Ishikawa (cell line): Measurements from ENCODE around the gene FAM9C.

Source experiments
- CEBPB ChIP-seq: IDR thresholded peaks from 2 replicates; pipeline ENCODE4 v1.6.1; 2012
- CREB1 ChIP-seq: IDR thresholded peaks from 2 replicates; pipeline ENCODE4 v1.6.1; 2012; ENCODE audit warnings: low read depth
- EGR1 ChIP-seq: IDR thresholded peaks from 2 replicates; pipeline ENCODE4 v1.6.1; 2012
- EP300 ChIP-seq: IDR thresholded peaks from 2 replicates; pipeline ENCODE4 v1.6.1; 2012; ENCODE audit warnings: borderline replicate concordance
- FOXM1 ChIP-seq: IDR thresholded peaks from 2 replicates; pipeline ENCODE4 v1.6.1; 2012; ENCODE audit warnings: low read depth, borderline replicate concordance
- NFIC ChIP-seq: IDR thresholded peaks from 2 replicates; pipeline ENCODE4 v1.6.1; 2012
- RAD21 ChIP-seq: IDR thresholded peaks from 2 replicates; pipeline ENCODE4 v1.6.1; 2012; ENCODE audit warnings: low read depth
- REST ChIP-seq: IDR thresholded peaks from 2 replicates; pipeline ENCODE4 v1.6.1; 2012; ENCODE audit warnings: low read depth, mild to moderate bottlenecking
- TAF1 ChIP-seq: IDR thresholded peaks from 2 replicates; pipeline ENCODE4 v1.6.1; 2012; ENCODE audit warnings: low read depth, mild to moderate bottlenecking
- TCF12 ChIP-seq: IDR thresholded peaks from 2 replicates; pipeline ENCODE4 v1.6.1; 2012; ENCODE audit warnings: low read depth
- TEAD4 ChIP-seq: IDR thresholded peaks from 2 replicates; pipeline ENCODE4 v1.6.1; 2012
- YY1 ChIP-seq: IDR thresholded peaks from 2 replicates; pipeline ENCODE4 v1.6.1; 2012; ENCODE audit warnings: low read depth
- ZBTB7A ChIP-seq: IDR thresholded peaks from 2 replicates; pipeline ENCODE4 v1.6.1; 2012; ENCODE audit warnings: low read depth
- TF ChIP-seq, protein P1 (sequence below): IDR thresholded peaks from 2 replicates; pipeline ENCODE4 v1.6.1; 2012
- TF ChIP-seq, protein P2 (sequence below): IDR thresholded peaks from 2 replicates; pipeline ENCODE4 v1.6.1; 2012

FAM9C gene

DNA sequence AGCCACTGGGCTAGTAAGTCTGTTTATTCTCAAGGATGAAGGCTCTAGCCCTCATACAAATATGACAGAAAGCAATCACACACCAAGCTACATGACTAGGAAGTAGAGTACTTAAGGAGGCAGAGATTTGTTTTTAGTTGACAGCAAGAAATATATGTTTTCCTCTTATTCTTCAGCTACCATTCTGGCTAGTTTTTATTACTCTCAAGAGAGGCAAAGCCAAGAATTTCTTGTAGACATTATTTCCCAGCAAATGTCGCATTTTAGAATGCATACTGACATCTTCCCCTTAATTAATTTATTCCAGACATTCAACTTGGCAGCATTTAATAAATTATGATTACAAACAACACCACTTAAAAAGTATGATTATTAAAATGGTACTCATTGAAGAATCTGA, 23.4 kb upstream of the FAM9C start:
- TF ChIP-seq YY1 (no peak), FOXM1 (no peak), EP300 (no peak), CREB1 (no peak), REST (no peak), TAF1 (no peak), TEAD4 (no peak), EGR1 (no peak), TCF12 (no peak), ZBTB7A (no peak), CEBPB (no peak), RAD21 (no peak), NFIC (no peak)
- TF ChIP-seq, protein P1, sequence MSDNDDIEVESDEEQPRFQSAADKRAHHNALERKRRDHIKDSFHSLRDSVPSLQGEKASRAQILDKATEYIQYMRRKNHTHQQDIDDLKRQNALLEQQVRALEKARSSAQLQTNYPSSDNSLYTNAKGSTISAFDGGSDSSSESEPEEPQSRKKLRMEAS, result no peak
- TF ChIP-seq, protein P2, sequence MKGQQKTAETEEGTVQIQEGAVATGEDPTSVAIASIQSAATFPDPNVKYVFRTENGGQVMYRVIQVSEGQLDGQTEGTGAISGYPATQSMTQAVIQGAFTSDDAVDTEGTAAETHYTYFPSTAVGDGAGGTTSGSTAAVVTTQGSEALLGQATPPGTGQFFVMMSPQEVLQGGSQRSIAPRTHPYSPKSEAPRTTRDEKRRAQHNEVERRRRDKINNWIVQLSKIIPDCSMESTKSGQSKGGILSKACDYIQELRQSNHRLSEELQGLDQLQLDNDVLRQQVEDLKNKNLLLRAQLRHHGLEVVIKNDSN, result no peak

GRCh38 chrX:13066391-13066790, 22.0 kb upstream of the FAM9C start:
- TF ChIP-seq, protein P2, result no peak
- no peak for TF ChIP-seq NFIC
- no peak for TF ChIP-seq CREB1
- no peak for TF ChIP-seq CEBPB
- no peak for TF ChIP-seq EP300
- no peak for TF ChIP-seq YY1
- no peak for TF ChIP-seq TCF12
- TF ChIP-seq REST, result no peak
- TF ChIP-seq TAF1, result no peak
- TF ChIP-seq, protein P1, result no peak
- no peak for TF ChIP-seq EGR1
- TF ChIP-seq TEAD4, result no peak
- no peak for TF ChIP-seq FOXM1
- no peak for TF ChIP-seq ZBTB7A
- no peak for TF ChIP-seq RAD21

DNA sequence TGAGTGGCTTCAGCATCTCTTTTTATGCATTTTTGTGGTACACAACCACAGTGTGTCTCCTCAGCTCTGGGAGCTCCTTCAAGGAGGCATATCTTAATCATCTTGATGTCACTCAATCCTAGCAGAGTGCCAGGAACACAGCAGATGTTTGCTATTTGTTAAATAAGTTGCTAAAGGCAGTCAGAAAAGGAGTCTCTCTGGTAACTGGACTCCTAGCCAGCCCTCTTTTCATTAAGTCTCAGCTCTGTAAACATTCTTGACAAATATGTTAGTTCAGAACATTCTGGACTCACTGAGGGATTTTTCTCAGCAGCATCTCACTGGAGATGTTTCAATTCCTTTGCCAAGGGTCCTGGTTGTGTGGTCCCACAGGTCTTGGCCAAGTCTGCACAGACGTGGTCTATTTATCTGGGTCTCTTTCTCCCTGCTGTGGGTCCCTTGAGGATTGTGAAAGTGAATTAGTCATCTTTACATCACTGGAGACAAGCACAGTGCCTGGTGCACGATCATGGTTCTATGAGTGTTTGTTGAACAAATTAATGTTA, 20.3 kb upstream of the FAM9C start:
- no peak for TF ChIP-seq FOXM1
- TF ChIP-seq, protein P2, result no peak
- TF ChIP-seq TAF1, result no peak
- TF ChIP-seq EGR1, result no peak
- TF ChIP-seq CREB1, result no peak
- no peak for TF ChIP-seq YY1
- TF ChIP-seq TEAD4, result no peak

GRCh38 chrX:13059637-13060499, 15.4 kb upstream of the FAM9C start:
- no peak for TF ChIP-seq REST
- no peak for TF ChIP-seq EP300
- TF ChIP-seq RAD21, result no peak
- no peak for TF ChIP-seq TAF1
- TF ChIP-seq EGR1, result no peak
- TF ChIP-seq ZBTB7A, result no peak
- no peak for TF ChIP-seq CEBPB
- TF ChIP-seq, protein P1, result no peak
- no peak for TF ChIP-seq TEAD4
- TF ChIP-seq CREB1, result no peak
- TF ChIP-seq YY1, result no peak
- TF ChIP-seq TCF12, result no peak
- no peak for TF ChIP-seq FOXM1
- TF ChIP-seq, protein P2, result no peak
- TF ChIP-seq NFIC, result no peak
